ENCODE data around the gene ABCA6. TPM values are rescaled to one million over a fixed set of nuclear protein-coding genes. Genes with fewer than 3 reads are reported as not detected.
"Not testable (repeated sequence)": the region's sequence is repeated elsewhere in the genome, so short reads cannot be mapped to it uniquely, and the experiment has no call there.

Gene ABCA6
- total RNA-seq: not detected

- H3K36me3 Mint-ChIP-seq (ENCODE audit: low read depth): no peaks in the 10 kb centered on the region
- DNase-seq: no peak
- H3K9me3 Mint-ChIP-seq: no peaks in the 10 kb centered on the region
- H3K27ac Mint-ChIP-seq: no peak within 1 kb of the TSS
- H3K4me3 Mint-ChIP-seq: no peak within 1 kb of the TSS
- CTCF ChIA-PET: no interaction called here
- peaks cover 7% of the 10 kb centered on the region for H3K27me3 Mint-ChIP-seq (ENCODE audit: low read depth)
- intact Hi-C loops (cut with micrococcal nuclease): loop anchor here (10.0 kb wide), 1 partner anchor 57 kb away; no protein-coding TSS in a partner anchor
- H3K4me1 Mint-ChIP-seq (ENCODE audit: low read depth): no peaks in the 10 kb centered on the region
These were observed at the start of gene ABCA6 for GRCh38 chr17:69141431-69142174. Gene ABCA6 (minus strand): TSS chr17:69141895. CDS start chr17:69140703, 1,192 bp downstream.

DNA sequence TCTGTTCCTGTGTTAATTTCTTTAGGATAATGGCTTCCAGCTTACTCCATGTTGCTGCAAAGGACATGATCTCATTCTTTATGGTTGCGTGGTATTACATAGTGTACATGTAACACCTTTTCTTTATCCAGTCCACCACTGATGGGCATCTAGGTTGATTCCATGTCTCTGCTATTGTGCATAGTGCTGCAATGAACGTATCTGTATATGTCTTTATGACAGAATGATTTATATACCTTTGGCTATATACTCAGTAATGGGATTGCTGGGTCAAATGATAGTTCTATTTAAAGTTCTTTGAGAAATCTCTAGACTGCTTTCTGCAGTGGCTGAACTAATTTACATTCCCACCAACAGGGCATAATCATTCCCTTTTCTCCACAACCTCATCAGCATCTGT lies 47.1 kb upstream of the ABCA6 start:
- intact Hi-C loops (cut with micrococcal nuclease): no loop called here
- H3K27ac Mint-ChIP-seq: no peak overlapping the region
- H3K9me3 Mint-ChIP-seq: no peaks in the 10 kb centered on the region
- CTCF ChIA-PET: interaction anchor here (1.4 kb wide), 1 partner anchor 14 kb away, joined by 5 read pairs; no protein-coding TSS in a partner anchor
- H3K4me1 Mint-ChIP-seq (ENCODE audit: low read depth): no peaks in the 10 kb centered on the region
- no peaks in the 10 kb centered on the region for H3K27me3 Mint-ChIP-seq (ENCODE audit: low read depth)
- DNase-seq: no peak
- H3K36me3 Mint-ChIP-seq (ENCODE audit: low read depth): peaks cover 1% of the 10 kb centered on the region
- H3K4me3 Mint-ChIP-seq: no peak overlapping the region

- Mint-ChIP-seq H3K27ac (no peak overlapping the region), H3K4me1 (ENCODE audit: low read depth) (no peaks in the 10 kb centered on the region), H3K36me3 (ENCODE audit: low read depth) (peaks cover 1% of the 10 kb centered on the region), H3K27me3 (ENCODE audit: low read depth) (no peaks in the 10 kb centered on the region), H3K9me3 (no peaks in the 10 kb centered on the region), H3K4me3 (no peak overlapping the region)
- CTCF ChIA-PET: interaction anchor here (1.0 kb wide), 1 partner anchor 19 kb away, joined by 3 read pairs; no protein-coding TSS in a partner anchor
- intact Hi-C loops (cut with micrococcal nuclease): no loop called here
- DNase-seq: no peak
These were observed 46.4 kb upstream of the ABCA6 start for GRCh38 chr17:69188064-69188463.

DNA sequence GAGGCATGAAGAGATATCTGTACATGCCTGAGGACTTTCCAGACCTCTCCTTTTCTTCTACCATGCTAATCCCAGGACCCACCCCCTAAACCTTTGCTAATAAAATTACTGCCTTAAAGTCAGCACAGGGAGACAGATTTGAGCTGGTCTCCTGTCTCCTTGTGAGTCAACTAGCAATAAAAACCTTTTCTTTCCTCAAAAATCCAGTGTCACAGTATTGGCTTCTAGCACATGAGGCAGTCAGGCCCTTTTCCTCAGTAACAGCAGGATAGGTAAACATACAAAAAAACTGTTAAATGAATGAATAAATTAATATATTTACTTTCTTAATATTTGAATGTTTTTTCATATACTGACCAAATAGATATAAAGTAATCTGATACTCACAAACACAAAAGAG lies 45.6 kb upstream of the ABCA6 start:
- Mint-ChIP-seq H3K27ac (no peak overlapping the region), H3K9me3 (no peaks in the 10 kb centered on the region), H3K36me3 (ENCODE audit: low read depth) (no peaks in the 10 kb centered on the region), H3K4me3 (no peak overlapping the region), H3K4me1 (ENCODE audit: low read depth) (no peaks in the 10 kb centered on the region), H3K27me3 (ENCODE audit: low read depth) (no peaks in the 10 kb centered on the region)
- intact Hi-C loops (cut with micrococcal nuclease): no loop called here
- no peak for DNase-seq
- CTCF ChIA-PET: interaction anchor here (0.6 to 1.0 kb wide), 2 partner anchors 18 to 338 kb away, joined by 3 read pairs; no protein-coding TSS in a partner anchor

- Mint-ChIP-seq H3K9me3 (no peaks in the 10 kb centered on the region), H3K4me3 (no peak overlapping the region), H3K4me1 (ENCODE audit: low read depth) (no peaks in the 10 kb centered on the region), H3K36me3 (ENCODE audit: low read depth) (no peaks in the 10 kb centered on the region), H3K27me3 (ENCODE audit: low read depth) (no peaks in the 10 kb centered on the region), H3K27ac (no peak overlapping the region)
- intact Hi-C loops (cut with micrococcal nuclease): no loop called here
- CTCF ChIA-PET: no interaction called here
- DNase-seq: no peak
These were observed 37.7 kb upstream of the ABCA6 start for GRCh38 chr17:69179227-69179952.

DNA sequence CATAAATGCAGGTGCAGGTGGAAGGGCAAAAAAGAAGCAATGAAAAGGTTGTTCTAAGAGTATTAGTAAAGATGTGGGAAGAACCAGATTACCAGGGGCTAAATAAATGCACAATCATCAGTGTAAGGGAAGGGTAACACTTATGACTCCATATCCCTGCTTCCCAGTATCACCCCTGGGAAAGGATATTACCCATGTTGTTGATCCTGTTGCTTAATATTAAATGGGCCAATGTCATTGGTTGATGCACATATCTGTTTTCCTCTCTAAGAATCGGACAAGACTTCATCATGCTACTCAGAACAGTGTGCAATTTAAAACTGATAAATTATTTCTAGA lies 34.7 kb upstream of the ABCA6 start:
- intact Hi-C loops (cut with micrococcal nuclease): no loop called here
- H3K4me3 Mint-ChIP-seq: no peak overlapping the region
- DNase-seq: no peak
- H3K27me3 Mint-ChIP-seq (ENCODE audit: low read depth): no peaks in the 10 kb centered on the region
- H3K27ac Mint-ChIP-seq: no peak overlapping the region
- no peaks in the 10 kb centered on the region for H3K4me1 Mint-ChIP-seq (ENCODE audit: low read depth)
- CTCF ChIA-PET: no interaction called here
- H3K9me3 Mint-ChIP-seq: no peaks in the 10 kb centered on the region
- no peaks in the 10 kb centered on the region for H3K36me3 Mint-ChIP-seq (ENCODE audit: low read depth)

DNA sequence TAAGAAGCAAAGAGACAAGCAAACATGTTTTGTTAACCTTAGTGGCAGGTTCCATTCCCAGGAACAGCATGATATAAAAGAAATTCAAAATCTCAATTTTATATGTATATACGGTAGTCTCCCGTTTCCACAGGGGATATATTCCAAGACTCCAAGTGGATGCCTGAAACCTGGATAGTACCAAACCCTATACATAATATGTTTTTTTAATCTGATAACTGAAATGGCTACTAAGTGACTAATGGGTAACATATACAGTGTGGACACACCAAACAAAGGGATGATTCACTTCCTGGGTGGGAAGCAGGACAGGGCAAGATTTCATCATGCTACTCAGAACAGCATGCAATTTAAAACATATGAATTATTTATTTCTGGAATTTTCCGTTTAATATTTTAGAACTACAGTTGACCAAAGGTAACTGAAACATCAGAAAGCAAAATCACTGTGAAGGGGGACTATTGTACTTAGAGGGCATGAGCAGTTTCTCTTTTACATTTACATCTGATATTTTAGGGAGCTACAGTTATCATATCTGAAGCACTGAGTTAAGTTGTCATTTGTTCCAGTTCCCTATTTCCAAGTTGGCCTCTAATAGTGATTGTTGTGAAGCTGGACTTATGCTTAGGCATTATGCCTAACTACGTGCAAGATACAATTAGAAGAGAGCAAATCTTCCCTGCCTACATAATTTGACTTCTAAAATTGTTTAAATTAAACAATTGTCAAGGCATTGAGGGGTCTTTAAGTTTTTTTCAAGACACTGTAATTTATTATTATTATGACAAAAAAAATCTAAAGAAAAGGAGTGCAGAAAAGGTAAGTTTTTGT lies 34.1 kb upstream of the ABCA6 start:
- no peaks in the 10 kb centered on the region for H3K4me1 Mint-ChIP-seq (ENCODE audit: low read depth)
- H3K9me3 Mint-ChIP-seq: no peaks in the 10 kb centered on the region
- CTCF ChIA-PET: interaction anchor here (1.1 kb wide), 1 partner anchor 13 kb away, joined by 5 read pairs; no protein-coding TSS in a partner anchor
- H3K27ac Mint-ChIP-seq: no peak overlapping the region
- H3K27me3 Mint-ChIP-seq (ENCODE audit: low read depth): no peaks in the 10 kb centered on the region
- no peak overlapping the region for H3K4me3 Mint-ChIP-seq
- H3K36me3 Mint-ChIP-seq (ENCODE audit: low read depth): no peaks in the 10 kb centered on the region
- intact Hi-C loops (cut with micrococcal nuclease): no loop called here
- DNase-seq: no peak

GRCh38 chr17:69175262-69175624 lies 33.5 kb upstream of the ABCA6 start:
- Mint-ChIP-seq H3K36me3 (ENCODE audit: low read depth) (no peaks in the 10 kb centered on the region), H3K4me1 (ENCODE audit: low read depth) (no peaks in the 10 kb centered on the region)
- CTCF ChIA-PET: interaction anchor here (1.1 kb wide), 1 partner anchor 14 kb away, joined by 5 read pairs; no protein-coding TSS in a partner anchor

DNA sequence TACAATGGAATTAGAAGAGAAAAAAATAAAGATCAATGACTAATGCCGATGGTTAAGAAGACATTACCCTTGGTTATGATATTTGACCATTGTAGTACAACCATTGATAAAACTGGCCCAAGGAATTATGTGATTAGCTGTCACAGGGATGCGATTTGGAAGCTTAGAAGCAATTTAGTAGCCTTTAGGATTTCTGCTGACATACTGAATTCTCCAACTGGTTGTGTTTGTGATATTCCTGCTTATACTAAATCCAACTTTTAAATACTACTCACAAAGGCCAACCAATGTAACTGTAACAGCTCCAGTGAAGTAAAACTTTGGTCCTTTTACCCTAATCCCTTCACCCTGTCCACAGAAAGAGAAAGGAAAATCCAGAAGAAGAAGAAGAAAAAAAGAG lies 31.4 kb upstream of the ABCA6 start:
- no peaks in the 10 kb centered on the region for H3K36me3 Mint-ChIP-seq (ENCODE audit: low read depth)
- DNase-seq: no peak
- no peaks in the 10 kb centered on the region for H3K4me1 Mint-ChIP-seq (ENCODE audit: low read depth)
- no peak overlapping the region for H3K4me3 Mint-ChIP-seq
- H3K27ac Mint-ChIP-seq: no peak overlapping the region
- no peaks in the 10 kb centered on the region for H3K27me3 Mint-ChIP-seq (ENCODE audit: low read depth)
- CTCF ChIA-PET: no interaction called here
- H3K9me3 Mint-ChIP-seq: no peaks in the 10 kb centered on the region
- intact Hi-C loops (cut with micrococcal nuclease): no loop called here

More at GRCh38 chr17:69175262-69175624, 33.5 kb upstream of the ABCA6 start:
- no peak overlapping the region for H3K4me3 Mint-ChIP-seq
- no peak overlapping the region for H3K27ac Mint-ChIP-seq
- no peak for DNase-seq
- no peaks in the 10 kb centered on the region for H3K9me3 Mint-ChIP-seq
- intact Hi-C loops (cut with micrococcal nuclease): no loop called here
- no peaks in the 10 kb centered on the region for H3K27me3 Mint-ChIP-seq (ENCODE audit: low read depth)

DNA sequence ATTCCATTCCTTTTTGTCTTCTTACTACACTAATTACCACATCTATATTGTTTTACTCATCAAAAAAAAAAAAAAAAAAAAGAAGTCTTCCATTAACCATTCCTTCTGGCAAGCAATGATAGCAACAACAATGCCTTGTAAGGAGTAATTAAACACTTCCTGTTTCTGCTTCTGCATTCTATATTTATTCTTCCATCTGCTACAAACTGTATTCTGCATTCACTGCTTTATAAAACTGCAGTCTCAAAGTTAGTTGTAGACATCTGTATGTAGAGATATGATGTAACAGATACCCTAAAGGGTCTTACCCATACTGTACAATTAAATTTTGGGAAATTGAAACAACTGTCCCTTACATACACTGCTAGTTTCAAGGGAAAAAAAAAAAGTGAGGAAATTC lies 28.7 kb upstream of the ABCA6 start:
- CTCF ChIA-PET: no interaction called here
- H3K36me3 Mint-ChIP-seq (ENCODE audit: low read depth): no peaks in the 10 kb centered on the region
- no peak overlapping the region for H3K27ac Mint-ChIP-seq
- H3K27me3 Mint-ChIP-seq (ENCODE audit: low read depth): no peaks in the 10 kb centered on the region
- H3K4me3 Mint-ChIP-seq: no peak overlapping the region
- no peak for DNase-seq
- intact Hi-C loops (cut with micrococcal nuclease): no loop called here
- H3K9me3 Mint-ChIP-seq: no peaks in the 10 kb centered on the region
- no peaks in the 10 kb centered on the region for H3K4me1 Mint-ChIP-seq (ENCODE audit: low read depth)

DNA sequence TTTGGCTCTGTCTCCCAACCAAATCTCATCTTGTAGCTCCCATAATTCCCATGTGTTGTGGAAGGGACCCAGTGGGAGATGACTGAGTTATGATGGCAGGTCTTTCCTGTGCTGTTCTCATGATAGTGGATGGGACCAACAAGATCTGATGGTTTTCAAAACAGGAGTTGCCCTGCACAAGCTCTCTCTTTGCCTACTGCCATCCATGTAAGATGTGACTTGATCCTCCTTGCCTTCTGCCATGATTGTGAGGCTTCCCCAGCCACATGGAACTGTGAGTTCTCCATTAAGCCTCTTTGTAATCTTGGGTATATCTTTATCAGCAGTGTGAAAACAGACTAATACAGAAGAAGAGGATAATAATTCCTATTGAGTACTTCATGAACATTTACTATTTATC lies 26.9 kb upstream of the ABCA6 start:
- H3K4me1 Mint-ChIP-seq (ENCODE audit: low read depth); DNase-seq; H3K9me3 Mint-ChIP-seq; H3K4me3 Mint-ChIP-seq; H3K36me3 Mint-ChIP-seq (ENCODE audit: low read depth); CTCF ChIA-PET; H3K27me3 Mint-ChIP-seq (ENCODE audit: low read depth); intact Hi-C loops (cut with micrococcal nuclease); H3K27ac Mint-ChIP-seq: not testable (repeated sequence)

DNA sequence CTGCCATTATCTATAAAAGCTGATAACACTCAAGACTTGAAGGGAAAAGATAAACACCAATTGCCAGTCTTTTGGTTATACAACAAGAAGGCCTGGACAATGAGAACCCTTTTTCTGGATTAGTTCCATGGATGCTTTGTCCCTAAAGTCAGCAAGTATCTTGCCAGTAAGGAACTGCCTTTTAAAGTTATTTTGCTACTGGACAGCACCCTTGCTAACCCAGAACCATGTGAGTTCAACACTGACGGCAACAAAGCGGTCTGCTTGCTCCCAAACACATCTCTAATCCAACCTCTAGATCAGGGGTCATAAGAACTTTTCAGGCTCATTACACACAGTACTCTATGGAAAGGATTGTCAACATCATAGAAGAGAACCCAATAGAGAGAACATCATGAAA lies 25.3 kb upstream of the ABCA6 start:
- CTCF ChIA-PET: no interaction called here
- intact Hi-C loops (cut with micrococcal nuclease): no loop called here
- no peaks in the 10 kb centered on the region for H3K36me3 Mint-ChIP-seq (ENCODE audit: low read depth)

More for the DNA sequence above, 25.3 kb upstream of the ABCA6 start:
- no peak overlapping the region for H3K4me3 Mint-ChIP-seq
- no peaks in the 10 kb centered on the region for H3K27me3 Mint-ChIP-seq (ENCODE audit: low read depth)
- no peak for DNase-seq
- H3K9me3 Mint-ChIP-seq: no peaks in the 10 kb centered on the region
- H3K27ac Mint-ChIP-seq: no peak overlapping the region
- no peaks in the 10 kb centered on the region for H3K4me1 Mint-ChIP-seq (ENCODE audit: low read depth)
